NB4 (cell line): Measurements from ENCODE around the gene SAA1.

ENCODE experiments used
- POLR2A ChIP-seq: IDR thresholded peaks from 2 replicates; pipeline ENCODE4 v1.6.1; 2011; ENCODE audit warnings: mild to moderate bottlenecking; ENCODE audit not compliant: insufficient read length; ENCODE audit errors: extremely low read depth
- TF ChIP-seq, protein P1 (sequence below): IDR thresholded peaks from one replicate; pipeline ENCODE4 v1.5.1; 2012; ENCODE audit warnings: low read depth, low read length

GRCh38 chr11:18261721-18262120 lies 4.3 kb upstream of the SAA1 start:
- TF ChIP-seq, protein P1, sequence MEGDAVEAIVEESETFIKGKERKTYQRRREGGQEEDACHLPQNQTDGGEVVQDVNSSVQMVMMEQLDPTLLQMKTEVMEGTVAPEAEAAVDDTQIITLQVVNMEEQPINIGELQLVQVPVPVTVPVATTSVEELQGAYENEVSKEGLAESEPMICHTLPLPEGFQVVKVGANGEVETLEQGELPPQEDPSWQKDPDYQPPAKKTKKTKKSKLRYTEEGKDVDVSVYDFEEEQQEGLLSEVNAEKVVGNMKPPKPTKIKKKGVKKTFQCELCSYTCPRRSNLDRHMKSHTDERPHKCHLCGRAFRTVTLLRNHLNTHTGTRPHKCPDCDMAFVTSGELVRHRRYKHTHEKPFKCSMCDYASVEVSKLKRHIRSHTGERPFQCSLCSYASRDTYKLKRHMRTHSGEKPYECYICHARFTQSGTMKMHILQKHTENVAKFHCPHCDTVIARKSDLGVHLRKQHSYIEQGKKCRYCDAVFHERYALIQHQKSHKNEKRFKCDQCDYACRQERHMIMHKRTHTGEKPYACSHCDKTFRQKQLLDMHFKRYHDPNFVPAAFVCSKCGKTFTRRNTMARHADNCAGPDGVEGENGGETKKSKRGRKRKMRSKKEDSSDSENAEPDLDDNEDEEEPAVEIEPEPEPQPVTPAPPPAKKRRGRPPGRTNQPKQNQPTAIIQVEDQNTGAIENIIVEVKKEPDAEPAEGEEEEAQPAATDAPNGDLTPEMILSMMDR = no peak
- TF ChIP-seq POLR2A = no peak
